Panc1 (cell line): ENCODE results near the gene ATP13A2.

Experiments used
- POLR2AphosphoS5 ChIP-seq: IDR thresholded peaks from 2 replicates; pipeline ENCODE4 v1.6.1; 2012; ENCODE audit warnings: mild to moderate bottlenecking, low read depth, low read length, moderate library complexity
- TF ChIP-seq, protein P1 (sequence below): fragments of 450-650 bp; IDR thresholded peaks from 2 replicates; pipeline ENCODE4 v1.5.1; 2017; ENCODE audit warnings: mild to moderate bottlenecking

GRCh38 chr1:17001760-17002523 lies 9.8 kb downstream of the ATP13A2 start:
- TF ChIP-seq, protein P1, sequence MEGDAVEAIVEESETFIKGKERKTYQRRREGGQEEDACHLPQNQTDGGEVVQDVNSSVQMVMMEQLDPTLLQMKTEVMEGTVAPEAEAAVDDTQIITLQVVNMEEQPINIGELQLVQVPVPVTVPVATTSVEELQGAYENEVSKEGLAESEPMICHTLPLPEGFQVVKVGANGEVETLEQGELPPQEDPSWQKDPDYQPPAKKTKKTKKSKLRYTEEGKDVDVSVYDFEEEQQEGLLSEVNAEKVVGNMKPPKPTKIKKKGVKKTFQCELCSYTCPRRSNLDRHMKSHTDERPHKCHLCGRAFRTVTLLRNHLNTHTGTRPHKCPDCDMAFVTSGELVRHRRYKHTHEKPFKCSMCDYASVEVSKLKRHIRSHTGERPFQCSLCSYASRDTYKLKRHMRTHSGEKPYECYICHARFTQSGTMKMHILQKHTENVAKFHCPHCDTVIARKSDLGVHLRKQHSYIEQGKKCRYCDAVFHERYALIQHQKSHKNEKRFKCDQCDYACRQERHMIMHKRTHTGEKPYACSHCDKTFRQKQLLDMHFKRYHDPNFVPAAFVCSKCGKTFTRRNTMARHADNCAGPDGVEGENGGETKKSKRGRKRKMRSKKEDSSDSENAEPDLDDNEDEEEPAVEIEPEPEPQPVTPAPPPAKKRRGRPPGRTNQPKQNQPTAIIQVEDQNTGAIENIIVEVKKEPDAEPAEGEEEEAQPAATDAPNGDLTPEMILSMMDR = no peak
- no peak for TF ChIP-seq POLR2AphosphoS5
